MCF 10A (cell line): ENCODE data around the gene ARHGEF19. TPM values are rescaled to one million over a fixed set of nuclear protein-coding genes. Genes with fewer than 3 reads are reported as not detected.

Experiments used
- BruUV-seq: library from RNA; stranded (reverse); fragments of 400-500 nt; replicated peaks from 2 replicates; lab custom pipeline; 2021; lab: Mats Ljungman, UMichigan
- CTCF ChIA-PET: fragments of 300-600 bp; sonication (Branson Sonifier 250); formaldehyde crosslinking; extraction: SDS; loops from one replicate; lab custom pipeline; 2021; ENCODE audit warnings: antibody characterized with exemption, inconsistent platforms; lab: Yijun Ruan, JAX
- POLR2A ChIA-PET: fragments of 300-600, 350-650 bp; sonication (Branson Sonifier 250); formaldehyde crosslinking; extraction: SDS; loops from one replicate; lab custom pipeline; 2020; ENCODE audit warnings: antibody characterized with exemption, inconsistent platforms; lab: Yijun Ruan, JAX
- DNase-seq: peaks from one replicate; pipeline ENCODE4 v3.0.0-alpha.2; 2018; ENCODE audit not compliant: unreplicated experiment
- H3K27ac Mint-ChIP-seq: one replicate; pipeline ENCODE4 v1.8.0; 2022; ENCODE audit warnings: mild to moderate bottlenecking, low read depth, mixed read lengths; ENCODE audit not compliant: unreplicated experiment
- H3K27me3 Mint-ChIP-seq: one replicate; pipeline ENCODE4 v1.8.0; 2022; ENCODE audit warnings: mixed read lengths; ENCODE audit not compliant: insufficient read depth, unreplicated experiment
- H3K36me3 Mint-ChIP-seq: one replicate; pipeline ENCODE4 v1.8.0; 2022; ENCODE audit warnings: mild to moderate bottlenecking, moderate library complexity, mixed read lengths; ENCODE audit not compliant: insufficient read depth, unreplicated experiment
- H3K4me1 Mint-ChIP-seq: one replicate; pipeline ENCODE4 v1.8.0; 2022; ENCODE audit warnings: mixed read lengths; ENCODE audit not compliant: insufficient read depth, unreplicated experiment
- H3K4me3 Mint-ChIP-seq: one replicate; pipeline ENCODE4 v1.8.0; 2022; ENCODE audit warnings: mild to moderate bottlenecking, moderate library complexity, mixed read lengths; ENCODE audit not compliant: unreplicated experiment
- H3K9me3 Mint-ChIP-seq: one replicate; pipeline ENCODE4 v1.8.0; 2022; ENCODE audit warnings: mixed read lengths; ENCODE audit not compliant: unreplicated experiment
- intact Hi-C: fragments of 100-400 bp; cut with micrococcal nuclease; formaldehyde crosslinking; loops from 2 replicates; pipeline ENCODE4 v1.14.1; 2022
- total RNA-seq: library from RNA; stranded (reverse); gene quantifications from 2 replicates; pipeline ENCODE4 v1.2.3, GENCODE V29; 2022
- TF ChIP-seq, protein P1 (sequence below): fragments of 200-600 bp; IDR thresholded peaks from one replicate; pipeline ENCODE4 v1.8.0; 2022; ENCODE audit warnings: antibody characterized with exemption, mild to moderate bottlenecking; ENCODE audit not compliant: unreplicated experiment

ARHGEF19 gene
- total RNA-seq, 1 experiment from 2014 or later = 1.9 TPM

DNA sequence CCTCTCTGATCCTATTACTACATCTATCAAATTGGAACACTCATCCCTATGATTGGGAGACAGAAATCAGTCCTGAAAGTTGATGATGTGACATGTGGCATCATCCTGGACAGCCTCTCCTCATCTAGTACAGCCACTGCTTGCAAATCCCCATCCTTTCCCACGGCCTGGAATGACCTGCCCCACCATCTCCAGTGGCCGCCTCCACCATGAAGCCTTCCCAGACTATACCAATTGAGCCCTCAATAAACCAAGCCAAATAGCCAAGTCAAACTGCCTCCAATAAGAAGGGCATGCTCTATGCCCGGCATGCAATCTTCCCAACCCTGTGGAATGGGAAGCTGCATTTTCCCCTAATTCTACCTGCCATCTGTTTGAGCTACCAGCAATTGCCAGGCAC is 561 bp upstream of the ARHGEF19 start:
- ChIA-PET CTCF (interaction anchor here (0.6 kb wide), 1 partner anchor 130 kb away, joined by 3 read pairs; no protein-coding TSS in a partner anchor), POLR2A (interaction anchor here (1.0 kb wide), 1 partner anchor 9 kb away, joined by 4 read pairs; no protein-coding TSS in a partner anchor)
- BruUV-seq = no TSS peak
- intact Hi-C loops = no loop called here
- Mint-ChIP-seq H3K27me3 (no peaks in the 10 kb centered on the region), H3K4me3 (no peak overlapping the region), H3K36me3 (no peaks in the 10 kb centered on the region), H3K4me1 (peaks cover 5% of the 10 kb centered on the region), H3K9me3 (no peaks in the 10 kb centered on the region), H3K27ac (no peak overlapping the region)
- DNase-seq = no peak
- TF ChIP-seq, protein P1, sequence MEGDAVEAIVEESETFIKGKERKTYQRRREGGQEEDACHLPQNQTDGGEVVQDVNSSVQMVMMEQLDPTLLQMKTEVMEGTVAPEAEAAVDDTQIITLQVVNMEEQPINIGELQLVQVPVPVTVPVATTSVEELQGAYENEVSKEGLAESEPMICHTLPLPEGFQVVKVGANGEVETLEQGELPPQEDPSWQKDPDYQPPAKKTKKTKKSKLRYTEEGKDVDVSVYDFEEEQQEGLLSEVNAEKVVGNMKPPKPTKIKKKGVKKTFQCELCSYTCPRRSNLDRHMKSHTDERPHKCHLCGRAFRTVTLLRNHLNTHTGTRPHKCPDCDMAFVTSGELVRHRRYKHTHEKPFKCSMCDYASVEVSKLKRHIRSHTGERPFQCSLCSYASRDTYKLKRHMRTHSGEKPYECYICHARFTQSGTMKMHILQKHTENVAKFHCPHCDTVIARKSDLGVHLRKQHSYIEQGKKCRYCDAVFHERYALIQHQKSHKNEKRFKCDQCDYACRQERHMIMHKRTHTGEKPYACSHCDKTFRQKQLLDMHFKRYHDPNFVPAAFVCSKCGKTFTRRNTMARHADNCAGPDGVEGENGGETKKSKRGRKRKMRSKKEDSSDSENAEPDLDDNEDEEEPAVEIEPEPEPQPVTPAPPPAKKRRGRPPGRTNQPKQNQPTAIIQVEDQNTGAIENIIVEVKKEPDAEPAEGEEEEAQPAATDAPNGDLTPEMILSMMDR = no peak

DNA sequence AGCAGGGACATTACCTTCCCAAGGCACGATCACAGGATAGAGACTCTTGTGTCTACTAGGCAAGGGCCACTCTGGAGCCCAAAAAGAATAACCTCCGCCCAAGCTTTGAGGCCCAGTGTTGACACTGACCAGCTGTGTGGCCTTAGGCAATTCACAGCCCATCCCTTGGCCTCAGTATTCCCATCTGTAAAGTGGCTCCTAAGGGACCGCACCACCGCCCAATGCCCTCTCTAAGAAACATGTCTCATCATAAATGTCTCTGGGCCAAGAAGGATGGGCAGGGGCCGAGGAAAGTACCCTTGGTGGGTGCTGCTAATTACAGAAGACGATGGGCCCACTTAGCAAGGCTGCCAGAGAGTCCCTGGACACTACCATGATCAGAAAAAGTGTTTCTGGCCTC is 628 bp downstream of the ARHGEF19 start:
- TF ChIP-seq, protein P1 = no peak
- H3K4me1 Mint-ChIP-seq = no peaks in the 10 kb centered on the region
- no peaks in the 10 kb centered on the region for H3K36me3 Mint-ChIP-seq
- no peak for DNase-seq
- CTCF ChIA-PET = interaction anchor here (0.6 to 1.0 kb wide), 2 partner anchors 33 to 130 kb away, joined by 4 read pairs; no protein-coding TSS in a partner anchor
- POLR2A ChIA-PET = no interaction called here
- H3K4me3 Mint-ChIP-seq = no peak overlapping the region
- H3K27ac Mint-ChIP-seq = no peak overlapping the region
- H3K27me3 Mint-ChIP-seq = no peaks in the 10 kb centered on the region
- no TSS peak for BruUV-seq
- no peaks in the 10 kb centered on the region for H3K9me3 Mint-ChIP-seq
- intact Hi-C loops = no loop called here

DNA sequence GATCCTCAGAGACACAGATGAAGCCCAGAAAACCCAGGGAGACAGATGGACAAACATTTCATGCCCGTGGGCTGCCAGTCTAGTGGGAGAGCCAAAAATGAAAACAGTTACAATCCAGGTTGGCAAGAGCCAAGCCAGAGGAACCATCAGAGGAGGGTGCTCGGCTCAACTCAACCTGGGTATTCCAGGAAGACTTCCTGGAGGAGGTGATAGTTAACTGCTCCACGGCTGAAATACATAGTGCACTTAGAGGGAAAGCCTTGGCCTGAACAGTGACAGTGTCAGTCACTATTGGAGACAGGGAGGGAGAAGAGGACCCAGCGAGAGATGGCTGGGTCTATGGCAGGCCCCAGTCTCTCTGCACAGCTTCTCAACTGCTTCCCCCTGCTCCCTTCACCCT is 1.9 kb downstream of the ARHGEF19 start:
- Mint-ChIP-seq H3K4me3 (no peak overlapping the region), H3K27ac (no peak overlapping the region)

DNA sequence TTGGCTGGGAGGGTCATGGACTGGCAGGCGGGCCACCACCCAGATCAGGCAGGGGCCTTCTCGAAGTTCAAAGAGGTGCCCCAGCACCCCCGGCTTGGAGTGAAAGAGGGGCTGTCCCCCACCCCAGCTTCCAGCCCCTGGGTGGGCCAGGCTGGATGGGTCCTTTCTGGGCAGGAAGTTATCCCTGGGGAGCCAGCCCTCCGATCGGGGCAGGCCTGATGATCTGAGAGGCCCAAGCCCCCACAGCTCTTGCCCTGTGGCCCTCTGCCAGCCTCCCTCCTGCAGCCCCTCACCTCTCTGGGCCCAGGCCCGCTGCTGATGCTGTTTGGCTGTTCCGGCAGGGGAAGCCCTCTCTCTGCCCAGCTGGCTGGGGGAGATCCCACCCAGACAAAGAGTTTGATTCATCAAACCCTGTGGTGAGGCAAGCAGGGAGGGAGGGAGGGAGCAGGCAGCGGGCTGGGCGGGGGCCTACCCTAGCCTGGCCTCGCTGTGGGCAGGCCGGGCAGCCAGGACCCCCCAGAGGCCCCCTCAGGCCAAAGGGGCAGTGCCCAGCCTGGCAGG is 2.5 kb downstream of the ARHGEF19 start:
- no peak for DNase-seq
- ChIA-PET POLR2A (no interaction called here), CTCF (no interaction called here)
- Mint-ChIP-seq H3K4me3 (no peak overlapping the region), H3K9me3 (no peaks in the 10 kb centered on the region), H3K4me1 (peaks cover 6% of the 10 kb centered on the region), H3K36me3 (peaks cover 5% of the 10 kb centered on the region), H3K27me3 (no peaks in the 10 kb centered on the region), H3K27ac (no peak overlapping the region)
- TF ChIP-seq, protein P1 = no peak
- intact Hi-C loops = no loop called here
- no TSS peak for BruUV-seq

More for the DNA sequence above, 1.9 kb downstream of the ARHGEF19 start:
- no peak for DNase-seq
- no TSS peak for BruUV-seq
- peaks cover 4% of the 10 kb centered on the region for H3K36me3 Mint-ChIP-seq
- H3K27me3 Mint-ChIP-seq = no peaks in the 10 kb centered on the region
- H3K4me1 Mint-ChIP-seq = peaks cover 6% of the 10 kb centered on the region
- no peaks in the 10 kb centered on the region for H3K9me3 Mint-ChIP-seq
- intact Hi-C loops = no loop called here
- TF ChIP-seq, protein P1 = no peak
- POLR2A ChIA-PET = no interaction called here
- CTCF ChIA-PET = no interaction called here
